OCI-LY7 (cell line): ENCODE measurements around the gene LBX2.

Experiments
- EZH2phosphoT487 ChIP-seq: fragments of 200-600 bp; sonication (generic); IDR thresholded peaks from 2 replicates; pipeline ENCODE4 v1.6.1; 2018; ENCODE audit warnings: low read depth, borderline replicate concordance, mild to moderate bottlenecking, mixed run types, antibody characterized with exemption, low read length, moderate library complexity, mixed read lengths
- TF ChIP-seq, protein P1 (sequence below): fragments of 200-600 bp; sonication (generic); conservative IDR thresholded peaks from 2 replicates; pipeline ENCODE4 v1.5.1; 2014; ENCODE audit warnings: mild to moderate bottlenecking, antibody characterized with exemption, low read length, moderate library complexity, mixed read lengths

DNA sequence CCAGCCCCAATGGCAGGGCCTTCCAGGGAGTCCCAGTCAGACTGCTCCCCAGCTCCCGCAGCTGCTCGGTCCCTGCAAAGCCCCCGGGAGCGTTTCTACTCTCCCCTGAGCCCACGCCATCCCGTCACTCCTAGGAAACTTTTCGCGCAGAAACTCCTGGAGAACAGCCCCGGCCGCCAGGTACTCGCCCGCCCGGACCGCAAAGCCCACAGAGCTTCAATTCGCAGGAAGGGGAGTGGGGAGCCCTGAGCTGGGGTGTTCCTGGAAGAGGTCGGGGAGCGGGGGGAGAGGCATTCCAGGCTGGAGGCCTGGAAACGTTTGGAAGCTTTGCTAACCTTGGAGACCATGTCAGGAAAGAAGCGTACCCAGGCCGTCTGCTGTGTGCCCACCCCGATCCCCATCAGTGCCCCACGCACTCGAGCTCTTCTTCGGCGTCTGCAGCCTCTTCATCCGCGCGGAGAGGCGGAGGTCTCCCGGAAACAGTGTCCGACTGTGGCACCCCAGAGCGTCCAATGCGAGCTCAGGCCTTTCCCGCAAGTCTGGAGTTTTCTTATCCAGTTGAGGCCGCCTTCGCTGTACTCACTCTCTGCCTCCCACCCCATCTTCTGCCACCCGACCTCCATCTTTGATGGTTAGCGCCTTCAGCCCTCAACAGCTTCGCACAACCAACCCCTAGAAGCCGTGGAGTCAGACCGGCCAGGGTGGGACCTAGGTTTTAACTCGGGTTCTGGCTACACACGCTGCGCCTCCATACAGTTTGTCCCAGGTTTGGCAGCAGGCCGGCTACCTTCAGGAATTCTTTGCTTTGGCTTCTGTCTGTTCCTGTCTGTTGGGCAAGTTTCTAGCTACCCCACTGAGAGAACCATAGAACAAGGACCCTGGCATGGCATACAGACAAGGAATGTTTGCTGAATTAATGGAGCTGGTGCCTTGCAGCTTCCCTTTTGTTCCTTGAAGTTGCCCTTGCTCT lies 4.4 kb upstream of the LBX2 start:
- TF ChIP-seq, protein P1, sequence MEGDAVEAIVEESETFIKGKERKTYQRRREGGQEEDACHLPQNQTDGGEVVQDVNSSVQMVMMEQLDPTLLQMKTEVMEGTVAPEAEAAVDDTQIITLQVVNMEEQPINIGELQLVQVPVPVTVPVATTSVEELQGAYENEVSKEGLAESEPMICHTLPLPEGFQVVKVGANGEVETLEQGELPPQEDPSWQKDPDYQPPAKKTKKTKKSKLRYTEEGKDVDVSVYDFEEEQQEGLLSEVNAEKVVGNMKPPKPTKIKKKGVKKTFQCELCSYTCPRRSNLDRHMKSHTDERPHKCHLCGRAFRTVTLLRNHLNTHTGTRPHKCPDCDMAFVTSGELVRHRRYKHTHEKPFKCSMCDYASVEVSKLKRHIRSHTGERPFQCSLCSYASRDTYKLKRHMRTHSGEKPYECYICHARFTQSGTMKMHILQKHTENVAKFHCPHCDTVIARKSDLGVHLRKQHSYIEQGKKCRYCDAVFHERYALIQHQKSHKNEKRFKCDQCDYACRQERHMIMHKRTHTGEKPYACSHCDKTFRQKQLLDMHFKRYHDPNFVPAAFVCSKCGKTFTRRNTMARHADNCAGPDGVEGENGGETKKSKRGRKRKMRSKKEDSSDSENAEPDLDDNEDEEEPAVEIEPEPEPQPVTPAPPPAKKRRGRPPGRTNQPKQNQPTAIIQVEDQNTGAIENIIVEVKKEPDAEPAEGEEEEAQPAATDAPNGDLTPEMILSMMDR: no peak
- TF ChIP-seq EZH2phosphoT487: no peak
